HG03039 (cell line): ENCODE results near the gene UBL4A.

Experiments used
- ATAC-seq: cut with Tn5 transposase; IDR thresholded peaks from one replicate; pipeline ENCODE4 v1.9.1; 2021; ENCODE audit warnings: mild to moderate bottlenecking, moderate library complexity; ENCODE audit not compliant: unreplicated experiment

The UBL4A gene

DNA sequence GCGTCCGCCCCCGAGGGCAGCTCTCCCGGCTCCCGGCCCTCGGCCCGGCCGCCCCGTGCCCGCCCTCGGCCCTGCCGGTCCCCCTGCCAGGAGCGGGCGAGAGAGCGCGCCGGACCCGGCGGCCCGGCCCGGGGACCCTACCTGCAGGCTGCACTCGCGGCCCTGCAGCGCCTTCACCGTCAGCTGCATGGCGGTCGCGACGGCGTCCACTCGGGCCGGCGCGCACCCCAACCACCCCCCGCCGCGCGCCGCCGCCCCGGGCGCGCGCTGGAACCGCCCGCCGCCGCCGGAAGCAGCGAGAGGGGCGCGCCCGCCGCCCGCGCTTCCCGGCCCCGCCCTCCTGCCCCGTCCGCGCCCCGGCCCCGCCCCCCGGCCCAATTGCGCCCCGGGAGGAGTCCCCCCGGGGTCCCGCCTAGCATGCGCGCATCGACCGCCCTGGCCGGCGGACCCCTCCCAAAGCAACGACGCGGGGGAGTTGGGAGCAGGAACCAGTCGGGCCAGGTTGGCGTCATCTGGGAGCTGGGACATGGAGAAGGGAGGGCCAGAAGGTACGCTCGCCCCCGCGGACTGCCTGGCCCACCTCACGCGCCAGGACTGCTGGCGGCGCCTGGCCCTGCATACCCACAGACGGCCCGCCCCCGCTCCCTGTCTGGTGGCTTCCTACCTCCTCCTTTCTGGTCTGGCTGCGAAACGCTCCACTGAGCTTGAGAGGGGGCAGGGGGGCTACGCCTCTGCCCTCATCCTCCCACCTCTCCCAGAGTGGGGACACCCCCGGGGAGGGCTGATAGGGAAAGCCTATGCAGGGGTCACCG, at the start of gene UBL4A:
Gene UBL4A (minus strand): TSS at position 220 of the 812 bp plus-strand sequence. CDS start 31 bp downstream, at position 189.
- ATAC-seq = no peak

GRCh38 chrX:154535892-154536291, 49.5 kb upstream of the UBL4A start:
- no peak for ATAC-seq

DNA sequence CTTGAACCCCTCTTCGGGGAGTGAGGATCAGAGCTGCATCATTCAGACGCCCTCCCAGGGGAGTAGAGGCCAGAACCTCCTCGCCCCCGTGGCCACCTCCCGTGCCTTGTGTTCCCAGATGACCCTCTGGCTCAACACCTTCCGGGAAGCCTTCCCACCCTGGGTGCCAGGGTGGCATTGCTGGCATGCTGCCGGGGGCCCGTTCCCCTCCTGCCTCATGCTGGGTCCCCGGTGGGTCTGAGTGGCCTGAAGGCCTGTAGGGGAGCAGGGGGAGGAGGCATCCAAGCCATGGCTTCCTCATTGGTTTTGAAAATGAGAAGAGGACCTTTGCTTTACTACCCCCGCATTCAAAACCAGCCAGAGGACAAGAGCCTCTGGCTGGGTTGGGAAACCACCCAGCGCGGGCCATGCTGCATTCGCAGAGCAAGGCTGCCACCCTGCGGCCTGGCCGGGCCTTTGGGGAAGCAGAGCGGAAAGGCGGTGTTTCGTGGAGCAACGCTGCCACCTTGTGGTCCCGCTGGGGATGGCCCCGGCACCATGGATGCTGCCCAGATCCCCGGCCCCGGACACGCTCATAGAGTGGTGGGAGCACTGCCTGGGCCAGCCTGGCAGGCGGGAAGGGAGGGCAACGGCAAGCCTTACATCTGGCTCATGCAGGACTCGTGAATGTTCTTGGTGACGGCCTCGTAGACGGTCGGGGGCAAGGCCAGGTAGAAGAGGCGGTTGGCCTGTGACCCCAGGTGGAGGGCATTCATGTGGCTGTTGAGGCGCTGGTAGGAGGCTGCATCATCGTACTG, 48.3 kb upstream of the UBL4A start:
- ATAC-seq = peak; percentile 64

GRCh38 chrX:154532690-154533089, 46.3 kb upstream of the UBL4A start:
- ATAC-seq = no peak

GRCh38 chrX:154531626-154532025, 45.2 kb upstream of the UBL4A start:
- no peak for ATAC-seq

GRCh38 chrX:154530286-154530685, 43.9 kb upstream of the UBL4A start:
- ATAC-seq = no peak

DNA sequence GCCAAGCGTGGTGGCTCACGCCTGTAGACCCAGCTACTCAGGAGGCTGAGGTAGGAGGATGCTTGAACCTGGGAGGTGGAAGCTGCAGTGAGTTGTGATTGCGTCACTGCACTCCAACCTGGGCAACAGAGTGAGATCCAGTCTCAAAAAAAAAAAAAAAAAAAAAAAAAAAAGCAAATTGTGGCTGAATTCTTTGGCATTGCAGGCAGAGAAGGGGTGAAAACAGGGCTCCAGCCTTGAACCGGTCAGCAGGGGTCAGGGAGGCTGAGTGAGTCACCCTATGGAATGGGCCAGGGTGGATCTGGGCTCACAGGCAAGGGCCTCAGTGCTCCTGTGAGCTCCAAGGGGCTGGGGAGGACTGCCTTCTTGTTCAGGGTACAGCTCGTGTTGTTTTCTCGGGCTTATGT, 42.8 kb upstream of the UBL4A start:
- ATAC-seq = no peak

- no peak for ATAC-seq
Measured at GRCh38 chrX:154526901-154527675, 40.7 kb upstream of the UBL4A start.

DNA sequence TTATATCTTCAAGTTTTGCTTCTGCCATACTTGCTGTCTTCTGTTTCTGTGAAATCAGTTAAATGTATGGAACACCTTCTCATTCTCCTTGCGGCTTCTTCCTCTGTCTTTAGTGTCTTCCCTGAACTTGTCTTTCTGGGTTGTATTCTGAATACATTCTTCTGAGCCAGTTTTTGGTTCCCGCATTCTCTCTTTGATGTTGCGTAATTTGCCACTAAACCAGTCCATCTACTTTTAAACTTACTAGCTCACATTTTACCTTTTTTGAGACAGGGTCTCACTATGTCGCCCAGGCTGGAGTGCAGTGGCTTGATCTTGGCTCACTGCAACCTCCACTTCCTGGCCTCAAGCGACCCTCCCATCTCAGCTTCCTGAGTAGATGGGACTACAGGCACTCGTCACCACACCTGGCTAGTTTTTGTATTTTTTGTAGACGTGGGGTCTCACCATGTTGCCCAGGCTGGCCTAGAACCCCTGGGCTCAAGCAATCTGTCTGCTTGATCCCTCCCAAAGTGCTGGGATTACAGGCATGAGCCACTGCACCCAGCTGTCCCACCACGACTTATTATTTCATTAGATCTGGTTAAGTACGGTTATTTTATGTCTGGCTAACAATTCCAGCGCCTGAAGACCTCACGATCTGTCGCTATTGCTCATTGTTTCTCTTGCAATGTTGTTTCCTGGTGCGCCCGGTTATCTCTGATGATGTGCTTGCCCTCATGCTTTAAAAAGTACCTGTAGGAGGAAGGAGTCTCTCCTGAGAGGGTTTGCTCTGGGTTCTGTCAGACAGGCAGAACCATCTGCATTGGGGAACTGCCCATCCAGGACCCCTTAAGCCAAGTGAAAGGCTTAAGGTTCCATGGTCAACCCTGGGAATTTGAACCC, 39.4 kb upstream of the UBL4A start:
- ATAC-seq = no peak

GRCh38 chrX:154519389-154519788, 33.0 kb upstream of the UBL4A start:
- no peak for ATAC-seq

DNA sequence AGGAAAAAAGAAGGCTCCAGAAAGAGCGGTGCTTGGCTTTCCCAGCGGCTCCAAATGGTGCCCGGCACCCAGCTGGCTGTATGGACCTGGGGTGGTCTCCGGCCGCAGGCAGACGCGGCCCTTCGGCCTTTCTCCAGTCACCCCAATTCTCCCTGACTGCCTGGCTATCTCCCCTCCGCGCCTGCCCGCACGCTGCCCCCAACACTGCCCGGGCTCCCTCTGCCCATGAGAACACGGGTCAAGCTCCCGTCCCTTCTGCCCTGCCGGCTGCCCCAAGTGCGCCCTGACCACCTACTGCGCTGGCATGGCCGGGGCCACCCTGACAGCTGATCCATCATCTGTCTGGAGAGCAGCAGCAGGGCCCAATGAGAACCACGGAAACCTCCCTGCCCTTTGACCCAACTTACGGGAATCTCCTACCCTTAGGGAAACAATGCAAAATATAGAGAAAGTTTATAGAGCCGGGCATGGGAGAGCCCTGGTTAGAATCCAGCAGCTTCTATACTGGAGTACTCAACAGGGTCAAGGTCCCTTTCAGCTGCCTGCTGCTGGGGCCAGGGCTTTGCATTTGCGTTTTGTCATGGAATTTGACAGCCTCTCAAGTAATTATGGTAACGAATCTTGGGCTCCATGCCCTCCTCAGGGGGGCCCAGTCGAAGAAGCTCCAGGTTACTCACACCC, 30.8 kb upstream of the UBL4A start:
- no peak for ATAC-seq

GRCh38 chrX:154516656-154517100, 30.3 kb upstream of the UBL4A start:
- ATAC-seq = no peak

DNA sequence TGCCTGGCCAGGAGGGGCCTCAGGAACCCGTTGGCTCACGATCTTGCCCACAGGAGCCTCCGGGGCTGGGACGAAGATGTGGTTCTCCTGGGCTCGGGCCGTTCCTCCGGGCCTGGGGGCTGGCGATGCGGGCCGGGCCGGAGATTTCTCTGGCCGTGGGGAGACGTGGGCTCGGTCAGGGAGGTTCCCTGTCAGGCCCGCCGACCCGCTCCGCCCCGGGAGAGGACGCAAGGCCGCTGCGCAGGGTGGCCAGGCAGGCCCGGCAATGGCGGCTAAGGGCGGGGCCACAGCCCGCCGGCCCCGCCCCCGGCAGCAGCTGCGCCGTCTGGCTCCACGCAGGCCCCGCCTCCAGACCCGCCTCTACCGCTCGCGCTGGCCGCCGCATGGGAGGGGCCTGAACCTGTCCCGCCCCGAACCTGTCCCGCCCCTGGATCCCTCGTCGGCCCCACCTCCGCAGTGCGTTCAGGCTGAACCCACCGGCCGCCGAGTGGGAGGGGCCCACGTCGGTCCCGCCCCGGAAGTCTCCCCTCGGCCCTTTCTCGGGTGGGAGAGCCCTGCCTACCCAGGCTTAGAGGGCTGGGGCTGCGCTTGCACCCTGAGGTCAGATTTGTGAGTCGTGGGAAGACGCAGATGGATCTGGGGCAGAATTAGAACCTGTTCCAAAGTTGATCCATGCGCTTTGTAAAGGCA, 29.7 kb upstream of the UBL4A start, which contains the start of gene FAM3A:
Gene FAM3A (minus strand): TSS at position 267 of the 690 bp plus-strand sequence. CDS start 460 bp downstream, outside the sequence.
- peak; percentile 93 for ATAC-seq

GRCh38 chrX:154515090-154515965, 28.9 kb upstream of the UBL4A start:
- no peak for ATAC-seq

DNA sequence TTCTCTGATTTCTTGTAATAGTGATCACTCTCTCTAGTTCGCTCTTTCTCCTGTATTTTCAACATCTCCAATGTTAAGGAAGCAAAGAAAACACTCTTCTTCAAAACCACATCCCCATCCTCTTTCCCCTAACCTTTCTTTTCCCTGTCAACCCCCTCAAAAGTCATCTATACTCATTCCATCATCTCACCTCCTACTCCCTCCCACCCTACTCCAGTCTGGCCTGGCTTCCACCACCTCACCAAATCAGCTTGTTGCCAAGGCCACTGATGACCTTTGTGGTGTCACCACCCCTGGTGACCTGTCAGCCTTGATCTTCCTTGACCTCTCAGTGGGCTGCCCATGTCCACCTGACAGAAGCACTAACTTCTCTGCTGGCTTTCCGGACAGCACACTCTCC, 27.3 kb upstream of the UBL4A start:
- no peak for ATAC-seq

DNA sequence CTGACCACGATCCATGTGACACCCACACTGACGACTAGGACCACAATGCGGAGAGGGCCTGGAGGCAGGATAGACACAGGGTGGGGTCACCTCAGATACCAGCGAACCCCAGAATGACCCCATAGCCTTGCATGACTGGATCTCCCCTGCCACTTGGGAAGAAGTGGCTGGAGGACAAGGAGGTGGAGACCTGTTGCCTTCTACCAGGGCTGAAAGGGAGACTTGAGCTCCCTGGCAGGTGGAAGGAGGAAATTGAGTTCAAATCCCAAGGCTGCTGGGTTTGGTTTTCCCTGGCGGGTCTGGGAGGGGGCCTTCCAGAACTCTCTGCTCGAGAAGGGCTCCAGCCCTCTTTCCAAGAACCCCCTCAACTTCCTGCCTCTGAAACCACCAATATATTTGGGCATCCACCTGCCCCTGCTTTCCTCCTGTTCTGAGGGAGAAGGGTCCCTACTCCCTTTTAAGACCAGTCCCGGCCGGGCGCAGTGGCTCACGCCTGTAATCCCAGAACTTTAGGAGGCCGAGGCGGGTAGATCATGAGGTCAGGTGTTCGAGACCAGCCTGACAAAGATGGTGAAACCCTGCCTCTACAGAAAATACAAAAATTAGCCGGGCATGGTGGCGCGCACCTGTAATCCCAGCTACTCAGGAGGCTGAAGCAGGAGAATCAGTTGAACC, 26.6 kb upstream of the UBL4A start:
- ATAC-seq = no peak

DNA sequence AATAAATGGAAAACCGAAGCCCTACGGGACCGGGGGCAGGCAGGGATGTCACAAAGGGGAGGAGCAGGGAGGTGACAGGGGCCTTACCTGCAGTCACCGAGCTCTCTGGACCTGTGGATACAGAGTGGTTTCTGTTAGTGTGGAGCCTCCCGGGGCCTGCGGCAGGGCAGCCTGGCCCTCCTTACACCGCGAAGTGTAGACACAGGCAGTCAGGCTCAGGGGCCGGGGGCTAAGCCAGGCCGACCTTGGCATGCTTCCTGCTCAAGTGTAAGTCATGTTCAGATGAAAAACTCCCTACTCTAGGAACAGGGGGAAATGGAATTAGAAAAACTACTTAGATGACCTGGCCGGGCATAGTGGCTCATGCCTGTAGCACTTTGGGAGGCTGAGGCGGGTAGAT, 25.3 kb upstream of the UBL4A start:
- ATAC-seq = no peak
